DMS53 treated with DMSO at 0.1 percent for 48 hours (cell line): ENCODE data around the gene ASMTL.
"Not testable (repeated sequence)": the region's sequence is repeated elsewhere in the genome, so short reads cannot be mapped to it uniquely, and the experiment has no call there.

Experiments
- DNase-seq: peaks from one replicate; lab custom pipeline; 2025; ENCODE audit not compliant: unreplicated experiment; lab: John Stamatoyannopoulos, UW

The ASMTL gene

GRCh38 chrX:1481636-1482529 is 29.2 kb upstream of the ASMTL start:
- no peak for DNase-seq

GRCh38 chrX:1480082-1480785 is 27.5 kb upstream of the ASMTL start:
- no peak for DNase-seq

GRCh38 chrX:1477801-1478458 is 25.2 kb upstream of the ASMTL start:
- DNase-seq: no peak

- DNase-seq: no peak
These were observed 24.5 kb upstream of the ASMTL start for GRCh38 chrX:1477229-1477628.

- DNase-seq: no peak
These were observed 24.0 kb upstream of the ASMTL start for GRCh38 chrX:1476682-1477081.

- DNase-seq: no peak
These were observed 23.2 kb upstream of the ASMTL start for GRCh38 chrX:1475881-1476280.

- DNase-seq: no peak
These were observed 22.8 kb upstream of the ASMTL start for GRCh38 chrX:1475481-1475880.

- not testable (repeated sequence) for DNase-seq
These were observed 21.9 kb upstream of the ASMTL start for GRCh38 chrX:1474593-1474992.

GRCh38 chrX:1472975-1473374 is 20.3 kb upstream of the ASMTL start:
- DNase-seq: no peak

- no peak for DNase-seq
These were observed 15.6 kb upstream of the ASMTL start for GRCh38 chrX:1468250-1468772.

GRCh38 chrX:1466971-1467561 is 14.4 kb upstream of the ASMTL start:
- DNase-seq: no peak

- no peak for DNase-seq
These were observed 13.5 kb upstream of the ASMTL start for GRCh38 chrX:1466232-1466661.

GRCh38 chrX:1465286-1466231 is 12.8 kb upstream of the ASMTL start:
- no peak for DNase-seq

- no peak for DNase-seq
These were observed 12.2 kb upstream of the ASMTL start for GRCh38 chrX:1464971-1465285.

GRCh38 chrX:1464041-1464970 is 11.6 kb upstream of the ASMTL start:
- no peak for DNase-seq

- no peak for DNase-seq
These were observed 10.9 kb upstream of the ASMTL start for GRCh38 chrX:1463581-1463980.

- no peak for DNase-seq
These were observed 10.0 kb upstream of the ASMTL start for GRCh38 chrX:1462596-1463251.

GRCh38 chrX:1462110-1462509 is 9.4 kb upstream of the ASMTL start:
- DNase-seq: no peak

- DNase-seq: no peak
These were observed 3.2 kb upstream of the ASMTL start for GRCh38 chrX:1455948-1456280.
